Duodenal mucosa (tissue), 2 donors: ENCODE data around the gene CKMT1B.
"Not testable (repeated sequence)": the region's sequence is repeated elsewhere in the genome, so short reads cannot be mapped to it uniquely, and the experiment has no call there.

ENCODE experiments used
- H3K27ac ChIP-seq: one replicate; pipeline ENCODE4 v1.7.0; 2013; ENCODE audit warnings: low read depth, low read length
- H3K27me3 ChIP-seq, 2 donors: one replicate each; pipeline ENCODE4 v1.7.0; 2013; ENCODE audit warnings: low read length in 2 of 2, control low read depth in 1 of 2; ENCODE audit not compliant: insufficient read depth in 2 of 2, control insufficient read depth in 1 of 2
- H3K36me3 ChIP-seq, 2 donors: one replicate each; pipeline ENCODE4 v1.7.0; 2013; ENCODE audit warnings: low read length in 2 of 2, control low read depth in 1 of 2; ENCODE audit not compliant: insufficient read depth in 2 of 2, control insufficient read depth in 1 of 2
- H3K4me1 ChIP-seq, 2 donors: one replicate each; pipeline ENCODE4 v1.7.0; 2013; ENCODE audit warnings: low read length in 2 of 2, control low read depth in 1 of 2; ENCODE audit not compliant: insufficient read depth in 2 of 2, control insufficient read depth in 1 of 2
- H3K4me3 ChIP-seq, 2 donors: one replicate each; pipeline ENCODE4 v1.7.0; 2013; ENCODE audit warnings: low read length in 2 of 2, low read depth in 1 of 2
- H3K9ac ChIP-seq, 2 donors: one replicate each; pipeline ENCODE4 v1.7.0; 2013; ENCODE audit warnings: low read length in 2 of 2, low read depth in 1 of 2
- H3K9me3 ChIP-seq, 2 donors: one replicate each; pipeline ENCODE4 v1.7.0; 2013; ENCODE audit warnings: low read length in 2 of 2, control low read depth in 1 of 2; ENCODE audit not compliant: control insufficient read depth in 1 of 2

CKMT1B gene

DNA sequence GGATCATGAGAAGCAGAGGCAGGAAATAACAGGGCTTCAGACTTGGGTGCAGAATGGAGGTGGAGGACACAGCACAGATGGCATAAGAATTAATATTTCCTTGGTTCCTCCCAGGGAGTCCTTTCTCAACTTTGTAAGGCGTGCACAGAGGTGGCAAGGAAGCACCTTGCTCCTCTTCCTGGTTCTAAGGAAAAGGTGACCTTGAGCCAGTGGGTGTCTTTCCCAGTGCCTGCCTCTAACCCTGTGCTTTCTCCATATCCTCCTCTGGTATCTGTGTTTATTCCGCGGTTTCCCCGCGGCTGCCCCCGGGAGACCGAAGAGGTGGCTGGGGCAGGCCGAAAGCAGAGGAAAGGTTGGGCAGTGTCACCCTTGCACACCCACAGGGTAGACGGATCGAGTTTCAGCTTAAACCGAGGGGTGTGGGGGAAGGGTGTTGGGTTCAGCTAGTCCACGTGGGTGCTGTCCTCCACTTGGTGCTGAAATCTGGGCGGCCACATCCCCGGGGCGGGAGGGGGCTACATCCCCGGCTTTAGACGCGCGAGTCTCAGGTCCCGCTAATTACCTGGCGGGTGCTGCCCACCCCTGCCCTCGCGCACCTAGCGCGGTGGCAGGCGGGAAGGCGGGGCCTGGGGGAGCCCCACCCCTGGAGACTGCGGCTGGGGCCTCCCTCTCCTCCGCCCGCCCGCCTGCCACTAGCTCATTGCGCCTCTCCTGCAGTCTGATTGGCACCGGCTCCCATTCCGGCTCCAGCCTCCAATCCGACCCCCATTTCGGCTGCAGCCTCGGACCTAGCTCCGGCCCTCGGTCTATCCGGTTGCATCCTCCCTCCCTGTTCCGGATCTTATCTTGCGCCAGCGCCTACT, at the start of gene CKMT1B:
TSS of gene CKMT1B (plus strand) at position 700 of the 863 bp plus-strand sequence. CDS start 192 bp downstream, outside the sequence.
- not testable (repeated sequence) for H3K9me3 ChIP-seq, H3K4me1 ChIP-seq, H3K27me3 ChIP-seq, H3K27ac ChIP-seq, H3K4me3 ChIP-seq, H3K36me3 ChIP-seq, H3K9ac ChIP-seq

DNA sequence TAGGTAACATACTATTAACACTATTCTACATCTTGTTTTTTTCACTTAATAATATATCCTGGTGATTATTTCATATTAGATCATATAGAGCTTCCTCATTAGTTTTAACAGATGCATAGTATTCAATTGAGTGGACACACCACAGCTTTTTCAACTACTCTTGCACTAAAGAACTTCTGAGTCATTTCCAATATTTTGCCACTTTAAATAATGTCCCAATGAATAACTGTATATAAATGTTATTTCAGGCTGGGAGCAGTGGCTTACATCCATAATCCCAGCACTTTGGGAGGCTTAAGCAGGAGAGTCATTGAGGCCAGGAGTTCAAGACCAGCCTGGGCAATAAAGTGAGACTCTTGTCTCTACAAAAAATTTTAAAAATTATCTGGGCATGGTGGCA, 49.6 kb upstream of the CKMT1B start:
- Histone ChIP-seq H3K27ac (no peak overlapping the region), H3K9me3 (no peaks in the 10 kb centered on the region), H3K36me3 (peaks cover 0 to 10% of the 10 kb centered on the region in 2 donors), H3K27me3 (no peaks in the 10 kb centered on the region), H3K4me1 (no peaks in the 10 kb centered on the region), H3K4me3 (no peak overlapping the region), H3K9ac (no peak overlapping the region)

- H3K4me1 ChIP-seq = no peaks in the 10 kb centered on the region
- H3K9ac ChIP-seq = no peak overlapping the region
- H3K36me3 ChIP-seq = peaks cover 0 to 8% of the 10 kb centered on the region in 2 donors
- H3K27me3 ChIP-seq = no peaks in the 10 kb centered on the region
- H3K4me3 ChIP-seq = no peak overlapping the region
- no peaks in the 10 kb centered on the region for H3K9me3 ChIP-seq
- no peak overlapping the region for H3K27ac ChIP-seq
These were observed 48.4 kb upstream of the CKMT1B start for GRCh38 chr15:43545426-43545825.

DNA sequence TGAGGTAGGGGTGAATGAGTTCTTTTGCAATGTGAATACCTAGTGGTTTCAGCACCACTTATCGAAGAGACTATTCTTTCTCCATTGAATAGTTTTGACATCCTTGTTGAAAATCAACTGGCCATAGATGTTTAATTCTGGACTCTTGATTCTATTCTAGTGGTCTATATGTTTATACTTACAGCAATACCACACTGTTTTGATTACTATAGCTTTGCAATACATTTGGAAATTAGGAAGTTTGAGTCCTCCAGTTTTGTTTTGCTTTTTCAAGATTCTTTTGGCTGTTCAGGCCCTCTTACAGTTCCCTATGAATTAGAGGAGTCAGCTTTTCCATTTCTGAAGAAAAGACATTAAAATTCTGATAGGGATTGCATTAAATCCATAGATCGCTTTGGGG, 46.3 kb upstream of the CKMT1B start:
- no peaks in the 10 kb centered on the region for H3K27me3 ChIP-seq
- no peak overlapping the region for H3K9ac ChIP-seq
- H3K4me3 ChIP-seq = no peak overlapping the region
- H3K4me1 ChIP-seq = no peaks in the 10 kb centered on the region
- no peaks in the 10 kb centered on the region for H3K9me3 ChIP-seq
- no peak overlapping the region for H3K27ac ChIP-seq
- peaks cover 0 to 8% of the 10 kb centered on the region in 2 donors for H3K36me3 ChIP-seq

DNA sequence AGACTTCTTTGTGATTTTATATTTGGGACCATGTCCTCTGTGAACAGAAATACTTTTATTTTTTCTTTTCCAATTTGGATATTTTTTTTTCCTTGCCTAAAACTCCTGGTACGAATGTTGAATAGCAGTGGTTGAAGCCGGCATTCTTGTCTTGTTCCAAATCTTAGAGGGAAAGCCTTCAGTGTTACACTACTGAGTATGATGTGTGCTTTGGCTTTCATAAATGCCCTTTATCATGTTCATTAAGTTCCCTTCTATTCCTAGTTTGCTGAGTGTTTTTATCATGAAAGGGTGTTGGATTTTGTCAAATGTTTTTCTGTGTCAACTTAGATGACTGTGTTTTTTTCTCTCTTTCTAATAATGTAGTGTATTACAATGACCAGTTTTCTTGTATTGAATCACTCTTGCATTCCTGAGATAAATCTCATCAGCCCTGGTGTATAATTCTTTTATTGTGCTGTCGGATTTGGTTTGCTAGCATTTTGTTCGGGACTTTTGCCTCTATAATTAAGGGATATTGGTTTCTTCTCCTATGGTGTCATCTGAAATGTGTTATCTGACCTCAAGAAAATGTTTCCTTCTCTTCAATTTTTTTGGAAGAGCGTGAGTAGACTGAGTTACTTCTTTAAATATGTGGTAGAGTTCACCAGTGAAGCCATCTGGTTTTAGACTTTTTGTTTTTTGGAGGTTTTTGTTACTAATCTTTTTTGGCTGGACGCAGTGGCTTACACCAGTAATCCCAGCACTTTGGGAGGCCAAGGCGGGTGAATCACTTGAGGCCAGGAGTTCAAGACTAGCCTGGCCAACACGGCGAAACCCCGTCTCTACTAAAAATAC, 43.1 kb upstream of the CKMT1B start:
- Histone ChIP-seq H3K27me3 (no peaks in the 10 kb centered on the region), H3K4me3 (no peak overlapping the region), H3K9me3 (no peaks in the 10 kb centered on the region), H3K9ac (no peak overlapping the region), H3K4me1 (no peaks in the 10 kb centered on the region), H3K36me3 (peaks cover 0 to 8% of the 10 kb centered on the region in 2 donors), H3K27ac (no peak overlapping the region)

GRCh38 chr15:43552256-43552655, 41.6 kb upstream of the CKMT1B start:
- H3K36me3 ChIP-seq = peaks cover 0 to 5% of the 10 kb centered on the region in 2 donors
- H3K9ac ChIP-seq = no peak overlapping the region
- H3K4me1 ChIP-seq = no peaks in the 10 kb centered on the region
- no peaks in the 10 kb centered on the region for H3K27me3 ChIP-seq
- H3K9me3 ChIP-seq = no peaks in the 10 kb centered on the region
- H3K4me3 ChIP-seq = no peak overlapping the region
- no peak overlapping the region for H3K27ac ChIP-seq

GRCh38 chr15:43552986-43553385, 40.8 kb upstream of the CKMT1B start:
- Histone ChIP-seq H3K9ac (no peak overlapping the region), H3K27me3 (no peaks in the 10 kb centered on the region), H3K4me3 (no peak overlapping the region), H3K27ac (no peak overlapping the region), H3K9me3 (no peaks in the 10 kb centered on the region), H3K36me3 (peaks cover 0 to 4% of the 10 kb centered on the region in 2 donors), H3K4me1 (no peaks in the 10 kb centered on the region)

- not testable (repeated sequence) for H3K9me3 ChIP-seq, H3K27ac ChIP-seq, H3K9ac ChIP-seq, H3K4me1 ChIP-seq, H3K36me3 ChIP-seq, H3K27me3 ChIP-seq, H3K4me3 ChIP-seq
These were observed 31.1 kb upstream of the CKMT1B start for GRCh38 chr15:43562753-43563152.

GRCh38 chr15:43563793-43564192, 30.0 kb upstream of the CKMT1B start:
- H3K4me1 ChIP-seq, H3K36me3 ChIP-seq, H3K9ac ChIP-seq, H3K27me3 ChIP-seq, H3K9me3 ChIP-seq, H3K27ac ChIP-seq, H3K4me3 ChIP-seq: not testable (repeated sequence)

- H3K9me3 ChIP-seq, H3K4me1 ChIP-seq, H3K27me3 ChIP-seq, H3K36me3 ChIP-seq, H3K4me3 ChIP-seq, H3K9ac ChIP-seq, H3K27ac ChIP-seq: not testable (repeated sequence)
These were observed 27.2 kb upstream of the CKMT1B start for GRCh38 chr15:43566615-43567014.
